Cardiac muscle cell (in vitro differentiated cells and primary cell): ENCODE results near the gene LIPT2. TPM values are rescaled to one million over a fixed set of nuclear protein-coding genes. Genes with fewer than 3 reads are reported as not detected.
A peak's percentile ranks its signal among the peaks of the same experiment; 100 is the strongest.

Experiments
- DNase-seq, 2 donors: peaks; one replicate each; pipeline versions ENCODE4 v3.0.0 to v3.0.0-alpha.2; 2010 to 2017; ENCODE audit warnings: low read depth in 1 of 2, low spot score in 1 of 2
- H3K27ac ChIP-seq: fragments of 200-600 bp; sonication (generic); 2 replicates; pipeline ENCODE4 v1.5.1; 2016
- H3K27me3 ChIP-seq: fragments of 200-600 bp; sonication (generic); 2 replicates; pipeline ENCODE4 v1.6.0; 2016; ENCODE audit warnings: control low read depth
- H3K36me3 ChIP-seq: fragments of 200-600 bp; sonication (generic); 2 replicates; pipeline ENCODE4 v1.5.1; 2016; ENCODE audit warnings: control low read depth
- H3K4me1 ChIP-seq: fragments of 200-600 bp; sonication (generic); 2 replicates; pipeline ENCODE4 v1.8.1; 2017; ENCODE audit warnings: low read depth, mild to moderate bottlenecking, mixed run types
- H3K4me3 ChIP-seq: fragments of 200-600 bp; sonication (generic); 2 replicates; pipeline ENCODE4 v1.5.1; 2016; ENCODE audit warnings: mild to moderate bottlenecking
- H3K9me3 ChIP-seq: fragments of 200-600 bp; sonication (generic); 2 replicates; pipeline ENCODE4 v1.5.1; 2017; ENCODE audit warnings: low read depth, mild to moderate bottlenecking, control low read depth
- polyA plus RNA-seq: library from polyadenylated mRNA; unstranded; fragments of >200 nt; fragmentation: Nextera tagmentation; extraction: Ambion mirVana; gene quantifications from 2 replicates; pipeline ENCODE4 v1.2.1, GENCODE V29; 2016
- total RNA-seq: library from RNA; depleted of rRNA; stranded (reverse); fragments of >200 nt; gene quantifications from 2 replicates; pipeline ENCODE4 v1.2.3, GENCODE V29; 2016
- TF ChIP-seq, protein P1 (sequence below): IDR thresholded peaks from 2 replicates; pipeline ENCODE4 v1.5.1; 2012; ENCODE audit warnings: low read depth, mild to moderate bottlenecking, low read length

Gene LIPT2
- total and polyA plus RNA-seq, 2 experiments from 2014 or later: 22.5 to 26.9 TPM

DNA sequence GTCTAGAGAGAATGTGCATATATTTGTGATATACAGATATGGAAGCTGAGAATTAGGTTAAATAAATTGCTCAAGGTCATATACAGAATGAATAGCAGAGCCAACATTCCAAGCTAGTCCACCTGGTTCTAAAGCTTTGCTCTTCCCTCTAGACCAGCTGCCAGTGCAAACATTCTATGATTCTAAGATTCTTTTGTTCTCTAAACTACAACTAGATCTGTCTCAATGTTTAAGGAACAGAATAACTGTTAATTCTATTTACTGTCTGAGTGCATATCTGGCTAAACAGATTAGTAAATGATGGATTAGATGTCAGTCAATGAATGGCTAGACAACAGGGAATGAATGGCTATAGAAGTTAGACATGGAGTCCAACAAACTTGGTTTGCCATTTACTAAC, 45.8 kb downstream of the LIPT2 start:
- Histone ChIP-seq H3K9me3 (no peaks in the 10 kb centered on the region), H3K36me3 (no peaks in the 10 kb centered on the region), H3K27me3 (no peaks in the 10 kb centered on the region), H3K4me1 (peaks cover 18% of the 10 kb centered on the region), H3K27ac (no peak overlapping the region), H3K4me3 (no peak overlapping the region)
- TF ChIP-seq, protein P1, sequence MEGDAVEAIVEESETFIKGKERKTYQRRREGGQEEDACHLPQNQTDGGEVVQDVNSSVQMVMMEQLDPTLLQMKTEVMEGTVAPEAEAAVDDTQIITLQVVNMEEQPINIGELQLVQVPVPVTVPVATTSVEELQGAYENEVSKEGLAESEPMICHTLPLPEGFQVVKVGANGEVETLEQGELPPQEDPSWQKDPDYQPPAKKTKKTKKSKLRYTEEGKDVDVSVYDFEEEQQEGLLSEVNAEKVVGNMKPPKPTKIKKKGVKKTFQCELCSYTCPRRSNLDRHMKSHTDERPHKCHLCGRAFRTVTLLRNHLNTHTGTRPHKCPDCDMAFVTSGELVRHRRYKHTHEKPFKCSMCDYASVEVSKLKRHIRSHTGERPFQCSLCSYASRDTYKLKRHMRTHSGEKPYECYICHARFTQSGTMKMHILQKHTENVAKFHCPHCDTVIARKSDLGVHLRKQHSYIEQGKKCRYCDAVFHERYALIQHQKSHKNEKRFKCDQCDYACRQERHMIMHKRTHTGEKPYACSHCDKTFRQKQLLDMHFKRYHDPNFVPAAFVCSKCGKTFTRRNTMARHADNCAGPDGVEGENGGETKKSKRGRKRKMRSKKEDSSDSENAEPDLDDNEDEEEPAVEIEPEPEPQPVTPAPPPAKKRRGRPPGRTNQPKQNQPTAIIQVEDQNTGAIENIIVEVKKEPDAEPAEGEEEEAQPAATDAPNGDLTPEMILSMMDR: no peak
- no peak for DNase-seq

DNA sequence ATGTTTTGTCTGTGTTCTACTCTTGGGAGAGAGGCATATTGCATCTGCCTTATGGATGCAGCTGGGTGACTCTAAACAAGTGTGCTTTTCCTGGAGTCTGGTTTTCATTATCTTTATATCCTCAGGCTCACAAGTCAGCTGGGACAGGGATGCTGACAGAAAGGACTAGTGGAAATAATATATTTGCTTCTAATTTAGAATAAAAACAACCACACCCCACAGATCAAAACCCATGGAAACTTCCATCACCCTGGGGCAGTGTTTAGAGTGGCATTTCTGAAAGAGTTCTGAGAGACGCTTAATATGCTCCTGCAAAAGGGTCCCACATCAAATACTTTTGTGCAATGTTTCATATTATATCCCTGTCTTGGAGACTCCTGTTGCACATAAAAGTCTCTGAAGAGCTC, 47.0 kb downstream of the LIPT2 start:
- Histone ChIP-seq H3K36me3 (no peaks in the 10 kb centered on the region), H3K27ac (no peak overlapping the region), H3K9me3 (no peaks in the 10 kb centered on the region), H3K4me1 (peaks cover 24% of the 10 kb centered on the region), H3K4me3 (no peak overlapping the region), H3K27me3 (no peaks in the 10 kb centered on the region)
- TF ChIP-seq, protein P1: no peak
- DNase-seq: no peak

DNA sequence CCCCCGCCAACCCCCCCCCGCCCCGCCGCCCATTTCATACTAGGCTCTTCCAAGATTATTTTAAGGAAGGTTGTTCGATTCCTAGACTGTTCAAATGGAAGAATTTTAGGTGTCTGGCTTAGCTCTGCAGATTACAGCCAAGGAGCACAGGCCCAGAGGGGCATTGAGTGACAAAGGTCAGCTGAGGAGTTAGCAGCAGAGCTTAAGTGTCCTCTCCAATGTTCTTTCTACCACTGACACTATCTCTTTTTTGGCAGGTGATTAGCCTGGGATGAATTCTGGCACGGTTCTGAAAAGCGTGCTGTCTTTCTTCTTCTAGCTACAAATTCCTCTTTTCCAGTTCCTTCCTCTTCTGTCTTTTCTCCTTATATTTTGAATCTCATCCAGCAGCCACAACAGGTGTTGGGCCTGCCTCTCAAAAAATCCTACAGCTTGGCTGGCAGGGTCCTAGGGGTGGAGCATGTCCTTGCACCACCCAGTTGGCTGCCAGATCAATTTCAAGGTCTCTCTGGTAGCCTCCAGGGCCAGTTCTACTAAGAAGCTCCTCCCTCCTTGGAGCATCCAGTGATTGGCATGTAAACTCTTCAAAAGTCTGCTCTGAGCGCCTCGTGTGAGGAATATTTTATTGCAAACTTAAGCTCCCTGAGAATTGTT, 49.2 kb downstream of the LIPT2 start:
- TF ChIP-seq, protein P1: no peak
- peak in 1 of 2 donors; percentile 9 for DNase-seq
- peak overlapping the region; percentile 80 for H3K27ac ChIP-seq
- no peak overlapping the region for H3K4me3 ChIP-seq
- no peaks in the 10 kb centered on the region for H3K27me3 ChIP-seq
- no peaks in the 10 kb centered on the region for H3K36me3 ChIP-seq
- no peaks in the 10 kb centered on the region for H3K9me3 ChIP-seq
- peaks cover 24% of the 10 kb centered on the region for H3K4me1 ChIP-seq

DNA sequence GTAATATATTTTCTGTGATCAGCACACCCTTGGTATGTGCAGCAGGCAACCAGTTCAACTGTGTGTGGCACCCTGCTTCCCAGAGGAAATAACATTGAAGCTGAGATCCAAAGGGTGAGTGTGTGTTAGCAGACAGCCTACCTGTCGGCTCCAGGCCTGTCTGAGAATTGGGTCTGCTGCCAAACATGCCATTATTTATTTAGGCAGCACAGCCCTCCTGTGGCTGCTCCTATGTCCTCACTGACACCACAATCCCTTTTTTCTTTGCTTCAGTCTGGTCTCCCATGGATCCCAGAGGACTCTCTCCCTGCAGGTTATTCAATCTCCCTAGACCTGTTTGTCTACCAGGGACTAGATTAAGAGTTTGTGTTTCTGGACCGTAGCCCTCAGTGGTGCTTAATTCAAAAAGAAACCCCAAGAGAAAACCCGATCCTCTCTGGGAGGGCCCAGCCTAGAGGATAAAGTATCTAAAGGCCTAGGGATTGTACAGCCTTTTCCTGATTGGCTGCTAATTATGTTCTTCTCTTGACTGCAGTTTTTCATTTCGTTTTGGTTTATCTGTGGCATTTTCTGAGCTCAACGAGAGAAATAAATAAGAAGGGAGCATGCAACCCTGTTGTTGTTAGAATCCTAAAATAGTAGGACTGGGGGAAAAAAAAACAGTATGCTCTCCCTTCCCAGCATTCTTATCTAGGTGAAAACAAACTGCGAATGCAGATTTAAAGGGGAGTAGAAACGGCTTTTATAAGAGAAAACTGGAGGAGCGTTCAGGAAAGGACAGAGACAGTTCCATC, 50.3 kb downstream of the LIPT2 start:
- no peak overlapping the region for H3K4me3 ChIP-seq
- no peaks in the 10 kb centered on the region for H3K36me3 ChIP-seq
- TF ChIP-seq, protein P1: no peak
- DNase-seq: peak; percentile 21 to 27
- no peaks in the 10 kb centered on the region for H3K27me3 ChIP-seq
- no peaks in the 10 kb centered on the region for H3K9me3 ChIP-seq
- peaks cover 24% of the 10 kb centered on the region for H3K4me1 ChIP-seq
- H3K27ac ChIP-seq: peak overlapping the region; percentile 80

DNA sequence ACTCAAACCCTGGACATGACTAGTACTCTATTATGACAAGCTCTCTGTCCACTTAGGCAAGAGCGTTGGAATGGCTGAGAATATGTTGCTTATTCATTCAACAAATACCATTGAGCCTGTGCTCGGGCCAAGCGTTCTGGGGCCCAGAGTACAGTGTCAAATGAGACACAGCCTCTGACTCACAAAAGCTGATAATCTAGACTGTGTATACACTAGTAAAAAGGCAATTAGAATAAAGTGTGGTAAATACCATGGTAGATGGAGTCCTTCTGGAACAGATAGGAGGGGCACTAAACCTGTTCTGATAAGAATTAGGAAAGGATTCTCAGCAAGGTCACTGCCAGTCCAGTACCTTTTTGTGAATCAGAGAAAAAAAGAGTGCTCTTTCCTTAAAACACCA, 50.9 kb downstream of the LIPT2 start:
- no peaks in the 10 kb centered on the region for H3K9me3 ChIP-seq
- no peak overlapping the region for H3K4me3 ChIP-seq
- no peak for DNase-seq
- H3K4me1 ChIP-seq: peaks cover 24% of the 10 kb centered on the region
- TF ChIP-seq, protein P1: no peak
- peak overlapping the region; percentile 80 for H3K27ac ChIP-seq
- H3K36me3 ChIP-seq: no peaks in the 10 kb centered on the region
- no peaks in the 10 kb centered on the region for H3K27me3 ChIP-seq

Other genes starting within 250 kb of the LIPT2 start
- gene P4HA3, start 182.1 kb downstream of the LIPT2 start, total RNA-seq: not detected in 2 replicates
- gene P4HA3, start 182.1 kb downstream of the LIPT2 start, polyA plus RNA-seq: 0.06 and 0.27 TPM in 2 replicates
- 5.4 and 5.6 TPM in 2 replicates for gene PGM2L1, start 95.3 kb downstream of the LIPT2 start, total RNA-seq
- 4.7 and 10.5 TPM in 2 replicates for gene PGM2L1, start 95.3 kb downstream of the LIPT2 start, polyA plus RNA-seq
- gene KCNE3, start 26.2 kb downstream of the LIPT2 start, total RNA-seq: 0.14 and 1.4 TPM in 2 replicates
- gene KCNE3, start 26.2 kb downstream of the LIPT2 start, polyA plus RNA-seq: 0.17 and 0.33 TPM in 2 replicates
- 12.8 and 13.1 TPM in 2 replicates for gene POLD3, start 98.9 kb upstream of the LIPT2 start, total RNA-seq
- gene POLD3, start 98.9 kb upstream of the LIPT2 start, polyA plus RNA-seq: 24.1 and 24.5 TPM in 2 replicates
- not detected in 2 replicates for gene CHRDL2, start 237.7 kb upstream of the LIPT2 start, total RNA-seq
- gene CHRDL2, start 237.7 kb upstream of the LIPT2 start, polyA plus RNA-seq: not detected in 2 replicates